Sigmoid colon (tissue), 4 donors: ENCODE data around the gene LUC7L2.
A peak's percentile ranks its signal among the peaks of the same experiment; 100 is the strongest.

Source experiments
- EP300 ChIP-seq, 4 donors: sonication (generic); formaldehyde crosslinking; IDR thresholded peaks; one replicate each; pipeline ENCODE4 v1.6.1; 2017; ENCODE audit warnings: antibody characterized with exemption in 4 of 4
- POLR2AphosphoS5 ChIP-seq, 4 donors: sonication (generic); formaldehyde crosslinking; IDR thresholded peaks; one replicate each; pipeline ENCODE4 v1.6.1; 2017; ENCODE audit warnings: antibody characterized with exemption in 4 of 4
- TF ChIP-seq, protein P1 (sequence below), 4 experiments: fragments of 450-650 bp in 3 of 4; fragments of 200-600 bp in 1 of 4; IDR thresholded peaks; one replicate each; pipeline ENCODE4 v1.5.1; 2016 to 2019; ENCODE audit warnings: antibody characterized with exemption in 4 of 4, mild to moderate bottlenecking in 3 of 4, moderate library complexity in 2 of 4

- TF ChIP-seq EP300 (IDR thresholded peaks at IDR 0.05): peak in 1 of 4 donors; percentile 65
- TF ChIP-seq, protein P1, sequence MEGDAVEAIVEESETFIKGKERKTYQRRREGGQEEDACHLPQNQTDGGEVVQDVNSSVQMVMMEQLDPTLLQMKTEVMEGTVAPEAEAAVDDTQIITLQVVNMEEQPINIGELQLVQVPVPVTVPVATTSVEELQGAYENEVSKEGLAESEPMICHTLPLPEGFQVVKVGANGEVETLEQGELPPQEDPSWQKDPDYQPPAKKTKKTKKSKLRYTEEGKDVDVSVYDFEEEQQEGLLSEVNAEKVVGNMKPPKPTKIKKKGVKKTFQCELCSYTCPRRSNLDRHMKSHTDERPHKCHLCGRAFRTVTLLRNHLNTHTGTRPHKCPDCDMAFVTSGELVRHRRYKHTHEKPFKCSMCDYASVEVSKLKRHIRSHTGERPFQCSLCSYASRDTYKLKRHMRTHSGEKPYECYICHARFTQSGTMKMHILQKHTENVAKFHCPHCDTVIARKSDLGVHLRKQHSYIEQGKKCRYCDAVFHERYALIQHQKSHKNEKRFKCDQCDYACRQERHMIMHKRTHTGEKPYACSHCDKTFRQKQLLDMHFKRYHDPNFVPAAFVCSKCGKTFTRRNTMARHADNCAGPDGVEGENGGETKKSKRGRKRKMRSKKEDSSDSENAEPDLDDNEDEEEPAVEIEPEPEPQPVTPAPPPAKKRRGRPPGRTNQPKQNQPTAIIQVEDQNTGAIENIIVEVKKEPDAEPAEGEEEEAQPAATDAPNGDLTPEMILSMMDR (IDR thresholded peaks at IDR 0.05): peak in 1 of 4 experiments; percentile 18
- TF ChIP-seq POLR2AphosphoS5 (IDR thresholded peaks at IDR 0.05): peak; percentile 87 to 92 (median 90)
These were observed 62.4 kb downstream of the LUC7L2 start for GRCh38 chr7:139422126-139422525.
